Activated CD4-positive, alpha-beta T cell treated with anti-CD3 and anti-CD28 coated beads for 36 hours (primary cell): ENCODE measurements around the gene PADI3. TPM values are rescaled to one million over a fixed set of nuclear protein-coding genes. Genes with fewer than 3 reads are reported as not detected.

Source experiments
- ATAC-seq: fragments of 200-7000 bp; cut with Tn5 transposase; one replicate; pipeline ENCODE4 v1.10.0; 2021; ENCODE audit warnings: mild to moderate bottlenecking, moderate library complexity
- CTCF ChIA-PET: fragments of 350-600 bp; sonication (Branson Sonifier 250); formaldehyde crosslinking; loops from one replicate; lab custom pipeline; 2021; ENCODE audit warnings: antibody characterized with exemption; lab: Charles Lee
- POLR2A ChIA-PET: fragments of 350-600 bp; sonication (Branson Sonifier 250); formaldehyde crosslinking; loops from one replicate; lab custom pipeline; 2021; ENCODE audit warnings: antibody characterized with exemption, inconsistent platforms; lab: Charles Lee
- DNase-seq: peaks from one replicate; pipeline ENCODE4 v3.0.0-alpha.2; 2020
- H3K27ac Mint-ChIP-seq: one replicate; pipeline ENCODE4 v1.8.0; 2021; ENCODE audit warnings: mixed read lengths
- H3K27me3 Mint-ChIP-seq: one replicate; pipeline ENCODE4 v1.8.0; 2021; ENCODE audit warnings: mixed read lengths
- H3K36me3 Mint-ChIP-seq: one replicate; pipeline ENCODE4 v1.8.0; 2021; ENCODE audit warnings: low read depth, mixed read lengths
- H3K4me1 Mint-ChIP-seq: one replicate; pipeline ENCODE4 v1.8.0; 2021; ENCODE audit warnings: mixed read lengths
- H3K4me3 Mint-ChIP-seq: one replicate; pipeline ENCODE4 v1.8.0; 2021; ENCODE audit warnings: mild to moderate bottlenecking, moderate library complexity, mixed read lengths
- H3K9me3 Mint-ChIP-seq: one replicate; pipeline ENCODE4 v1.8.0; 2021; ENCODE audit warnings: low read depth, mixed read lengths
- intact Hi-C, 2 experiments: fragments of 100-400 bp; cut with DNase I in 1 of 2; cut with micrococcal nuclease in 1 of 2; formaldehyde crosslinking; loops; one replicate each; pipeline versions ENCODE4 v1.14.2 to v1.15.1; 2022 to 2024; cut with DNase I, micrococcal nuclease
- total RNA-seq, 2 experiments: library from RNA; stranded (reverse); gene quantifications; one replicate each; pipeline ENCODE4 v1.2.3, GENCODE V29; 2021

PADI3 gene
- total RNA-seq, 2 experiments from 2014 or later, result not detected

GRCh38 chr1:17307329-17307728 is 58.4 kb downstream of the PADI3 start:
- intact Hi-C loops, result no loop called here
- ATAC-seq (no peak), DNase-seq (no peak)
- Mint-ChIP-seq H3K4me3 (no peak overlapping the region), H3K27ac (no peak overlapping the region), H3K4me1 (peaks cover 7% of the 10 kb centered on the region), H3K9me3 (peaks cover 5% of the 10 kb centered on the region), H3K36me3 (no peaks in the 10 kb centered on the region), H3K27me3 (peaks cover 16% of the 10 kb centered on the region)
- ChIA-PET CTCF (interaction anchor here (0.6 kb wide), 1 partner anchor 13 kb away, joined by 5 read pairs; no protein-coding TSS in a partner anchor), POLR2A (no interaction called here)

- no peaks in the 10 kb centered on the region for H3K36me3 Mint-ChIP-seq
- CTCF ChIA-PET, result no interaction called here
- POLR2A ChIA-PET, result no interaction called here
- H3K27me3 Mint-ChIP-seq, result peaks cover 19% of the 10 kb centered on the region
- H3K27ac Mint-ChIP-seq, result no peak within 1 kb of the TSS
- H3K4me3 Mint-ChIP-seq, result no peak within 1 kb of the TSS
- H3K9me3 Mint-ChIP-seq, result peaks cover under 1% of the 10 kb centered on the region
- intact Hi-C loops, result no loop called here
- peaks cover 10% of the 10 kb centered on the region for H3K4me1 Mint-ChIP-seq
- ATAC-seq (no peak), DNase-seq (no peak)
Measured at GRCh38 chr1:17307946-17308345, 59.0 kb downstream of the PADI3 start, which contains the start of gene PADI4. Gene PADI4, plus strand, starts transcription at chr1:17308197. Its CDS starts 26 bp downstream, at chr1:17308223.

- intact Hi-C loops, result no loop called here
- POLR2A ChIA-PET, result interaction anchor here (0.7 kb wide), 1 partner anchor 1887 kb away, joined by 3 read pairs; no protein-coding TSS in a partner anchor
- CTCF ChIA-PET, result no interaction called here
- Mint-ChIP-seq H3K9me3 (no peaks in the 10 kb centered on the region), H3K27me3 (peaks cover 19% of the 10 kb centered on the region), H3K4me1 (peaks cover 10% of the 10 kb centered on the region), H3K4me3 (no peak overlapping the region), H3K27ac (no peak overlapping the region), H3K36me3 (no peaks in the 10 kb centered on the region)
- ATAC-seq (no peak), DNase-seq (no peak)
Measured at GRCh38 chr1:17308593-17308992, 59.7 kb downstream of the PADI3 start.

GRCh38 chr1:17309426-17310067 is 60.6 kb downstream of the PADI3 start:
- H3K9me3 Mint-ChIP-seq, result no peaks in the 10 kb centered on the region

GRCh38 chr1:17310068-17310640 is 61.3 kb downstream of the PADI3 start:
- DNase-seq (no peak), ATAC-seq (no peak)
- no peaks in the 10 kb centered on the region for H3K9me3 Mint-ChIP-seq
- POLR2A ChIA-PET, result no interaction called here
- intact Hi-C loops, result no loop called here
- H3K36me3 Mint-ChIP-seq, result no peaks in the 10 kb centered on the region
- CTCF ChIA-PET, result interaction anchor here (0.7 kb wide), 1 partner anchor 28 kb away, joined by 3 read pairs; no protein-coding TSS in a partner anchor
- no peak overlapping the region for H3K27ac Mint-ChIP-seq
- H3K4me3 Mint-ChIP-seq, result no peak overlapping the region
- H3K4me1 Mint-ChIP-seq, result peaks cover 10% of the 10 kb centered on the region
- H3K27me3 Mint-ChIP-seq, result peaks cover 19% of the 10 kb centered on the region

More at GRCh38 chr1:17309426-17310067, 60.6 kb downstream of the PADI3 start:
- Mint-ChIP-seq H3K27ac (no peak overlapping the region), H3K4me3 (no peak overlapping the region), H3K4me1 (peaks cover 10% of the 10 kb centered on the region), H3K27me3 (peaks cover 19% of the 10 kb centered on the region), H3K36me3 (no peaks in the 10 kb centered on the region)
- POLR2A ChIA-PET, result interaction anchor here (0.7 kb wide), 1 partner anchor 1886 kb away, joined by 3 read pairs; no protein-coding TSS in a partner anchor
- CTCF ChIA-PET, result no interaction called here
- intact Hi-C loops, result no loop called here
- ATAC-seq, result no peak
- DNase-seq, result no peak

GRCh38 chr1:17313530-17314309 is 64.8 kb downstream of the PADI3 start:
- DNase-seq, result no peak
- CTCF ChIA-PET, result no interaction called here
- Mint-ChIP-seq H3K4me1 (peaks cover 10% of the 10 kb centered on the region), H3K27ac (no peak overlapping the region), H3K9me3 (no peaks in the 10 kb centered on the region), H3K27me3 (peaks cover 14% of the 10 kb centered on the region), H3K36me3 (no peaks in the 10 kb centered on the region), H3K4me3 (no peak overlapping the region)
- POLR2A ChIA-PET, result no interaction called here
- intact Hi-C loops, result no loop called here
- no peak for ATAC-seq

- ATAC-seq, result no peak
Measured at GRCh38 chr1:17314491-17314971, 65.6 kb downstream of the PADI3 start.

GRCh38 chr1:17315542-17316130 is 66.7 kb downstream of the PADI3 start:
- Mint-ChIP-seq H3K27me3 (peaks cover 4% of the 10 kb centered on the region), H3K4me3 (no peak overlapping the region), H3K27ac (no peak overlapping the region), H3K36me3 (no peaks in the 10 kb centered on the region), H3K9me3 (no peaks in the 10 kb centered on the region), H3K4me1 (peaks cover 10% of the 10 kb centered on the region)
- intact Hi-C loops, result no loop called here
- ChIA-PET POLR2A (no interaction called here), CTCF (no interaction called here)
- DNase-seq (no peak), ATAC-seq (no peak)

More at GRCh38 chr1:17314491-17314971, 65.6 kb downstream of the PADI3 start:
- H3K9me3 Mint-ChIP-seq, result no peaks in the 10 kb centered on the region
- peaks cover 9% of the 10 kb centered on the region for H3K27me3 Mint-ChIP-seq
- no peaks in the 10 kb centered on the region for H3K36me3 Mint-ChIP-seq
- no peak overlapping the region for H3K4me3 Mint-ChIP-seq
- intact Hi-C loops, result no loop called here
- ChIA-PET CTCF (no interaction called here), POLR2A (no interaction called here)
- no peak overlapping the region for H3K27ac Mint-ChIP-seq
- no peak for DNase-seq
- peaks cover 10% of the 10 kb centered on the region for H3K4me1 Mint-ChIP-seq

GRCh38 chr1:17316704-17317103 is 67.8 kb downstream of the PADI3 start:
- POLR2A ChIA-PET, result no interaction called here

GRCh38 chr1:17318262-17318661 is 69.4 kb downstream of the PADI3 start:
- intact Hi-C loops, result no loop called here
- ChIA-PET CTCF (no interaction called here), POLR2A (no interaction called here)
- H3K9me3 Mint-ChIP-seq, result no peaks in the 10 kb centered on the region
- H3K27ac Mint-ChIP-seq, result no peak overlapping the region
- H3K4me3 Mint-ChIP-seq, result no peak overlapping the region
- ATAC-seq, result no peak
- no peaks in the 10 kb centered on the region for H3K27me3 Mint-ChIP-seq
- H3K4me1 Mint-ChIP-seq, result no peaks in the 10 kb centered on the region
- no peak for DNase-seq
- H3K36me3 Mint-ChIP-seq, result no peaks in the 10 kb centered on the region

More at GRCh38 chr1:17316704-17317103, 67.8 kb downstream of the PADI3 start:
- Mint-ChIP-seq H3K9me3 (no peaks in the 10 kb centered on the region), H3K36me3 (no peaks in the 10 kb centered on the region), H3K4me1 (peaks cover 9% of the 10 kb centered on the region), H3K27ac (no peak overlapping the region), H3K27me3 (peaks cover 4% of the 10 kb centered on the region), H3K4me3 (no peak overlapping the region)
- DNase-seq (no peak), ATAC-seq (no peak)
- CTCF ChIA-PET, result interaction anchor here (0.6 kb wide), 1 partner anchor 505 kb away, joined by 3 read pairs; no protein-coding TSS in a partner anchor
- intact Hi-C loops, result no loop called here
